ENCODE data around the gene HSD17B8. TPM values are rescaled to one million over a fixed set of nuclear protein-coding genes. Genes with fewer than 3 reads are reported as not detected.
A peak's percentile ranks its signal among the peaks of the same experiment; 100 is the strongest.

The HSD17B8 gene
- total RNA-seq = 1 to 10 TPM; 2.8 to 4.0 TPM
- long read RNA-seq, donor 1 = 0 reads
- long read RNA-seq, donor 2, partial matches to known transcripts = 0 of 3 reads
- long read RNA-seq, donor 2, other reads (novel, unspliced or antisense) = 0 of 3 reads

- peak; percentile 98 for DNase-seq (ENCODE audit: low spot score)
- intact Hi-C loops (cut with DNase I) = no loop called here
Measured at GRCh38 chr6:33204415-33205190, at the start of gene HSD17B8. Gene HSD17B8 (plus strand): TSS chr6:33204655. CDS start chr6:33204669, 14 bp downstream.

- peak; percentile 7 for DNase-seq (ENCODE audit: low spot score)
- intact Hi-C loops (cut with DNase I) = no loop called here
Measured at GRCh38 chr6:33156561-33156960, 47.9 kb upstream of the HSD17B8 start.

GRCh38 chr6:33156964-33157363, 47.5 kb upstream of the HSD17B8 start:
- intact Hi-C loops (cut with DNase I) = no loop called here

GRCh38 chr6:33160096-33160495, 44.4 kb upstream of the HSD17B8 start:
- DNase-seq (ENCODE audit: low spot score) = peak; percentile 65
- intact Hi-C loops (cut with DNase I) = loop anchor here in 1 of 2 donors (10.0 kb wide), 1 partner anchor 85 kb away; no protein-coding TSS in a partner anchor

More at GRCh38 chr6:33156964-33157363, 47.5 kb upstream of the HSD17B8 start:
- no peak for DNase-seq (ENCODE audit: low spot score)

GRCh38 chr6:33160728-33161344, 43.6 kb upstream of the HSD17B8 start:
- peak; percentile 89 for DNase-seq (ENCODE audit: low spot score)
- intact Hi-C loops (cut with DNase I) = loop anchor here in 1 of 2 donors (10.0 kb wide), 1 partner anchor 84 kb away; no protein-coding TSS in a partner anchor

GRCh38 chr6:33161354-33162331, 42.8 kb upstream of the HSD17B8 start:
- DNase-seq (ENCODE audit: low spot score) = peak; percentile 96
- intact Hi-C loops (cut with DNase I) = loop anchor here in 1 of 2 donors (10.0 kb wide), 1 partner anchor 83 kb away; no protein-coding TSS in a partner anchor

- peak; percentile 76 for DNase-seq (ENCODE audit: low spot score)
- intact Hi-C loops (cut with DNase I) = loop anchor here in 1 of 2 donors (10.0 kb wide), 1 partner anchor 81 kb away; no protein-coding TSS in a partner anchor
Measured at GRCh38 chr6:33163540-33163939, 40.9 kb upstream of the HSD17B8 start.

- intact Hi-C loops (cut with DNase I) = loop anchor here in 1 of 2 donors (10.0 kb wide), 1 partner anchor 81 kb away; no protein-coding TSS in a partner anchor
- DNase-seq (ENCODE audit: low spot score) = peak; percentile 24
Measured at GRCh38 chr6:33164176-33164575, 40.3 kb upstream of the HSD17B8 start.

GRCh38 chr6:33164665-33165373, 39.6 kb upstream of the HSD17B8 start:
- peak; percentile 42 for DNase-seq (ENCODE audit: low spot score)
- intact Hi-C loops (cut with DNase I) = loop anchor here in 1 of 2 donors (10.0 kb wide), 1 partner anchor 80 kb away; no protein-coding TSS in a partner anchor

- peak; percentile 57 for DNase-seq (ENCODE audit: low spot score)
- intact Hi-C loops (cut with DNase I) = loop anchor here in 1 of 2 donors (10.0 kb wide), 1 partner anchor 79 kb away; no protein-coding TSS in a partner anchor
Measured at GRCh38 chr6:33165581-33166258, 38.7 kb upstream of the HSD17B8 start.

GRCh38 chr6:33166363-33166762, 38.1 kb upstream of the HSD17B8 start:
- intact Hi-C loops (cut with DNase I) = loop anchor here in 1 of 2 donors (10.0 kb wide), 1 partner anchor 78 kb away; no protein-coding TSS in a partner anchor
- peak; percentile 58 for DNase-seq (ENCODE audit: low spot score)

- intact Hi-C loops (cut with DNase I) = loop anchor here in 1 of 2 donors (10.0 kb wide), 1 partner anchor 78 kb away; no protein-coding TSS in a partner anchor
Measured at GRCh38 chr6:33166811-33167210, 37.6 kb upstream of the HSD17B8 start.

GRCh38 chr6:33167374-33168283, 36.8 kb upstream of the HSD17B8 start:
- DNase-seq (ENCODE audit: low spot score) = no peak
- intact Hi-C loops (cut with DNase I) = loop anchor here in 1 of 2 donors (10.0 kb wide), 1 partner anchor 77 kb away; no protein-coding TSS in a partner anchor

More at GRCh38 chr6:33166811-33167210, 37.6 kb upstream of the HSD17B8 start:
- DNase-seq (ENCODE audit: low spot score) = peak; percentile 77

- peak; percentile 46 for DNase-seq (ENCODE audit: low spot score)
- intact Hi-C loops (cut with DNase I) = loop anchor here in 1 of 2 donors (10.0 kb wide), 1 partner anchor 77 kb away; no protein-coding TSS in a partner anchor
Measured at GRCh38 chr6:33168284-33168601, 36.2 kb upstream of the HSD17B8 start.

GRCh38 chr6:33168639-33169038, 35.8 kb upstream of the HSD17B8 start:
- DNase-seq (ENCODE audit: low spot score) = peak; percentile 61
- intact Hi-C loops (cut with DNase I) = loop anchor here in 1 of 2 donors (10.0 kb wide), 1 partner anchor 76 kb away; no protein-coding TSS in a partner anchor
